ENCODE results near the gene RNASEH2C. TPM values are rescaled to one million over a fixed set of nuclear protein-coding genes. Genes with fewer than 3 reads are reported as not detected.

RNASEH2C gene
- total RNA-seq, 1 experiment from 2014 or later = 107 TPM

GRCh38 chr11:65713212-65713969, 7.2 kb downstream of the RNASEH2C start:
- BruUV-seq (replicated peaks) = no TSS peak
- ATAC-seq (no peak), DNase-seq (ENCODE audit: low read depth, low spot score) (no peak)
- peak overlapping the region; percentile 97 for H3K27ac ChIP-seq (ENCODE audit: low read length)
- peak overlapping the region; percentile 59 to 84 for H3K4me3 ChIP-seq (ENCODE audit: low read depth in 2 of 2, low read length in 2 of 2)
- in situ Hi-C loops (cut with HindIII; ENCODE audit: low pct_unique_long_range_greater_than_20kb, low sequenced_read_pairs) = no loop called here
- POLR2A ChIA-PET = interaction anchor here (1.8 kb wide), 1 partner anchor 140 kb away, joined by 8 read pairs; no protein-coding TSS in a partner anchor
- intact Hi-C loops (cut with micrococcal nuclease; ENCODE audit: unreplicated experiment) = loop anchor here (5.0 kb wide), 1 partner anchor 104 kb away; no protein-coding TSS in a partner anchor
- peaks cover 16% of the 10 kb centered on the region for H3K4me1 ChIP-seq (ENCODE audit: control insufficient read depth, insufficient read depth, low read length)
- TF ChIP-seq TCF7L2 (IDR thresholded peaks at IDR 0.05; ENCODE audit: low read depth, low read length) (no peak), CTCF (IDR thresholded peaks at IDR 0.05) (no peak), REST (IDR thresholded peaks at IDR 0.05; ENCODE audit: insufficient read depth in 1 of 2, low read depth in 2 of 2, low read length in 1 of 2) (no peak), POLR2AphosphoS5 (IDR thresholded peaks at IDR 0.05; ENCODE audit: low read depth, low read length) (no peak), SIN3A (IDR thresholded peaks at IDR 0.05; ENCODE audit: borderline replicate concordance, insufficient read depth, low read depth, low read length) (no peak)
- H3K27me3 ChIP-seq (ENCODE audit: control insufficient read depth, insufficient read depth, low read length) = no peaks in the 10 kb centered on the region
- CTCF ChIA-PET = interaction anchor here (0.6 to 1.2 kb wide), 2 partner anchors 67 to 1391 kb away, joined by 3 to 8 read pairs; no protein-coding TSS in a partner anchor
- no peaks in the 10 kb centered on the region for H3K9me3 ChIP-seq (ENCODE audit: control insufficient read depth, insufficient read depth, low read depth, low read length)
- peaks cover 20% of the 10 kb centered on the region; the same call in 1 of the 2 replicates for H3K36me3 ChIP-seq (ENCODE audit: control insufficient read depth, insufficient read depth, low read length)

- Histone ChIP-seq H3K4me3 (ENCODE audit: low read depth in 2 of 2, low read length in 2 of 2) (peak overlapping the region; percentile 59 to 84), H3K9me3 (ENCODE audit: control insufficient read depth, insufficient read depth, low read depth, low read length) (no peaks in the 10 kb centered on the region), H3K36me3 (ENCODE audit: control insufficient read depth, insufficient read depth, low read length) (peaks cover 16% of the 10 kb centered on the region; the same call in 1 of the 2 replicates), H3K4me1 (ENCODE audit: control insufficient read depth, insufficient read depth, low read length) (peaks cover 12% of the 10 kb centered on the region), H3K27ac (ENCODE audit: low read length) (peak overlapping the region; percentile 97), H3K27me3 (ENCODE audit: control insufficient read depth, insufficient read depth, low read length) (no peaks in the 10 kb centered on the region)
- in situ Hi-C loops (cut with HindIII; ENCODE audit: low pct_unique_long_range_greater_than_20kb, low sequenced_read_pairs) = no loop called here
- CTCF ChIA-PET = interaction anchor here (0.6 to 2.3 kb wide), 5 partner anchors 32 to 172 kb away, joined by 3 to 12 read pairs (median 9); no protein-coding TSS in a partner anchor
- TSS peak; percentile 90 for BruUV-seq (replicated peaks)
- ATAC-seq (no peak), DNase-seq (ENCODE audit: low read depth, low spot score) (no peak)
- intact Hi-C loops (cut with micrococcal nuclease; ENCODE audit: unreplicated experiment) = loop anchor here (5.0 kb wide), 1 partner anchor 105 kb away; no protein-coding TSS in a partner anchor
- TF ChIP-seq REST (IDR thresholded peaks at IDR 0.05; ENCODE audit: insufficient read depth in 1 of 2, low read depth in 2 of 2, low read length in 1 of 2) (no peak), SIN3A (IDR thresholded peaks at IDR 0.05; ENCODE audit: borderline replicate concordance, insufficient read depth, low read depth, low read length) (no peak), TCF7L2 (IDR thresholded peaks at IDR 0.05; ENCODE audit: low read depth, low read length) (no peak; the same call in 1 of the 2 replicates), CTCF (IDR thresholded peaks at IDR 0.05) (no peak), POLR2AphosphoS5 (IDR thresholded peaks at IDR 0.05; ENCODE audit: low read depth, low read length) (no peak; the same call in 1 of the 2 replicates)
- POLR2A ChIA-PET = interaction anchor here (1.1 to 1.8 kb wide), 2 partner anchors 141 to 147 kb away, joined by 4 to 8 read pairs; partner anchors contain the start of gene MUS81
These were observed 7.9 kb downstream of the RNASEH2C start for GRCh38 chr11:65712633-65713076.

Measured in Panc1 (cell line).